ENCODE results near the gene JAZF1. TPM values are rescaled to one million over a fixed set of nuclear protein-coding genes. Genes with fewer than 3 reads are reported as not detected.

Gene JAZF1
- total and polyA plus RNA-seq, 2 donors (not counting 1 experiment from before 2014, with no cell fraction given): 14.0 to 38.6 TPM

DNA sequence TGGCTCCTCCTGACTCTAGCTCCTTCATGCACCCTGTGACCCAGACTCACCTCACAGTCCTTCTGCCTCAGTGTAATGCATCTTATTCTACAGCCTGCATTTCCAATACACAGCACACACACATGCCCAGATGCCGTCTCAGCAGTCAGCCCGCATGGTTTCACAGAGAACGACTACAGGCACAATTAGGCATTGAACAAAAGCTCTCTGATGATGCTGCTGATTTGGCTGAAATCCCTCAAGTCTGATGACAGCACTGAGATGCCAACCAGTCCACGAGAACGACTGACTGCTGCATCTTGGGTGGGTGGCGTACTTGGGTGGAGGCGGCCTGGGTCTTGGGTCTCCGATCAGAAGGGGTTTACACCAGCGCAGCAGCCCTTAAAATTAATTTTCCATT, 240.3 kb downstream of the JAZF1 start:
- Mint-ChIP-seq H3K4me1 (no peaks in the 10 kb centered on the region), H3K27me3 (no peaks in the 10 kb centered on the region), H3K9me3 (ENCODE audit: insufficient read depth) (no peaks in the 10 kb centered on the region), H3K27ac (no peak overlapping the region), H3K4me3 (no peak overlapping the region)
- Histone ChIP-seq H3K79me2 (ENCODE audit: control insufficient read depth, insufficient read depth, low read length) (peaks cover 40% of the 10 kb centered on the region), H3K4me1 (ENCODE audit: control insufficient read depth in 2 of 2, insufficient read depth in 2 of 2, low read length in 2 of 2) (no peaks in the 10 kb centered on the region), H4K20me1 (ENCODE audit: control insufficient read depth, insufficient read depth, low read length, poor library complexity, severe bottlenecking) (peaks cover 79% of the 10 kb centered on the region), H2AFZ (ENCODE audit: insufficient read depth, low read depth, low read length, poor library complexity, severe bottlenecking) (no peak overlapping the region), H3K36me3 (replicated peaks in 1 of 2; ENCODE audit: control extremely low read depth in 1 of 2, control insufficient read depth in 1 of 2, extremely low read depth in 1 of 2, insufficient read depth in 2 of 2, low read length in 1 of 2) (peaks cover 4 to 13% of the 10 kb centered on the region in 2 experiments), H3K27me3 (replicated peaks in 1 of 4; ENCODE audit: control extremely low read depth in 1 of 4, control insufficient read depth in 3 of 4, insufficient read depth in 4 of 4, low read length in 3 of 4) (no peaks in the 10 kb centered on the region), H3K4me2 (replicated peaks; ENCODE audit: low read depth, low read length, poor library complexity, severe bottlenecking) (no peak overlapping the region), H3K9me3 (ENCODE audit: control extremely low read depth in 1 of 3, control insufficient read depth in 2 of 3, insufficient read depth in 1 of 3, low read length in 2 of 3) (peaks cover 0 to 3% (median 0%) of the 10 kb centered on the region in 3 donors), H3K27ac (ENCODE audit: low read length in 2 of 2) (no peak overlapping the region), H3K4me3 (ENCODE audit: control extremely low read depth in 1 of 5, extremely low read depth in 1 of 5, insufficient read depth in 1 of 5, low read depth in 2 of 5, low read length in 4 of 5) (no peak overlapping the region), H3K9ac (ENCODE audit: low read length) (no peak overlapping the region)
- CTCF ChIA-PET: no interaction called here
- ATAC-seq (ENCODE audit: low read depth) (no peak), DNase-seq (no peak)
- 86% methylated on average over 8 of the region's 9 CpGs for WGBS (ENCODE audit: insufficient coverage)
- no peak for TF ChIP-seq EZH2 (IDR thresholded peaks at IDR 0.05; ENCODE audit: borderline replicate concordance, insufficient read depth, low read depth, low read length, poor library complexity, severe bottlenecking)
- TF ChIP-seq, protein P1, sequence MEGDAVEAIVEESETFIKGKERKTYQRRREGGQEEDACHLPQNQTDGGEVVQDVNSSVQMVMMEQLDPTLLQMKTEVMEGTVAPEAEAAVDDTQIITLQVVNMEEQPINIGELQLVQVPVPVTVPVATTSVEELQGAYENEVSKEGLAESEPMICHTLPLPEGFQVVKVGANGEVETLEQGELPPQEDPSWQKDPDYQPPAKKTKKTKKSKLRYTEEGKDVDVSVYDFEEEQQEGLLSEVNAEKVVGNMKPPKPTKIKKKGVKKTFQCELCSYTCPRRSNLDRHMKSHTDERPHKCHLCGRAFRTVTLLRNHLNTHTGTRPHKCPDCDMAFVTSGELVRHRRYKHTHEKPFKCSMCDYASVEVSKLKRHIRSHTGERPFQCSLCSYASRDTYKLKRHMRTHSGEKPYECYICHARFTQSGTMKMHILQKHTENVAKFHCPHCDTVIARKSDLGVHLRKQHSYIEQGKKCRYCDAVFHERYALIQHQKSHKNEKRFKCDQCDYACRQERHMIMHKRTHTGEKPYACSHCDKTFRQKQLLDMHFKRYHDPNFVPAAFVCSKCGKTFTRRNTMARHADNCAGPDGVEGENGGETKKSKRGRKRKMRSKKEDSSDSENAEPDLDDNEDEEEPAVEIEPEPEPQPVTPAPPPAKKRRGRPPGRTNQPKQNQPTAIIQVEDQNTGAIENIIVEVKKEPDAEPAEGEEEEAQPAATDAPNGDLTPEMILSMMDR (IDR thresholded peaks at IDR 0.05): no peak
- POLR2A ChIA-PET: no interaction called here
- intact Hi-C loops (cut with micrococcal nuclease): no loop called here

DNA sequence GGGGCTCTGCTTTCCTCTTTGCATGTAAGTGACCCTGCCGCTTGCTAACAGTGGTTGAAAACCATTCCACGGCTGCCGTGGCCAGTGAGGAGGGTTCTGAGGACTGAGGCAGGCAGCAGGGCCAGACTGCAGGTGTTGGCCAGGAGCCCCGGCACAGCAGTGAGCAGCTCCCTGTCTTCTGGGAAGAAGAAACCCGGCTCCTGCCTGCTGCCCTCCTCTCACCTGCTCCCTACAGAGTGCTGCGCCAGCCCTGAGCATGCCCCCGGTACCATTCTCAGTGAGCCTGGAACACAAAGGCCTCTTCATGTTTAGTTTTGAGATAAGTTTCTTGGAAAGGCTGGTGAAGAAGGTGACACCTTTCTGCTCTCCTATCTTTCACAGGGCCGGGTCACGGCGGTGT, 240.7 kb downstream of the JAZF1 start:
- ATAC-seq (ENCODE audit: low read depth): no peak
- no peaks in the 10 kb centered on the region for H3K27me3 ChIP-seq (replicated peaks in 1 of 4; ENCODE audit: control extremely low read depth in 1 of 4, control insufficient read depth in 3 of 4, insufficient read depth in 4 of 4, low read length in 3 of 4)
- ChIA-PET CTCF (no interaction called here), POLR2A (no interaction called here)
- no peak overlapping the region for H3K4me2 ChIP-seq (replicated peaks; ENCODE audit: low read depth, low read length, poor library complexity, severe bottlenecking)
- WGBS (ENCODE audit: insufficient coverage): 97% methylated on average over 4 of the region's 10 CpGs
- no peak overlapping the region for H3K27ac Mint-ChIP-seq
- H3K9me3 ChIP-seq (ENCODE audit: control extremely low read depth in 1 of 3, control insufficient read depth in 2 of 3, insufficient read depth in 1 of 3, low read length in 2 of 3): peaks cover 0 to 3% (median 0%) of the 10 kb centered on the region in 3 donors
- peaks cover 40% of the 10 kb centered on the region for H3K79me2 ChIP-seq (ENCODE audit: control insufficient read depth, insufficient read depth, low read length)
- no peak overlapping the region for H2AFZ ChIP-seq (ENCODE audit: insufficient read depth, low read depth, low read length, poor library complexity, severe bottlenecking)
- no peak overlapping the region for H3K27ac ChIP-seq (ENCODE audit: low read length in 2 of 2)
- peaks cover 77% of the 10 kb centered on the region for H4K20me1 ChIP-seq (ENCODE audit: control insufficient read depth, insufficient read depth, low read length, poor library complexity, severe bottlenecking)
- H3K4me1 Mint-ChIP-seq: no peaks in the 10 kb centered on the region
- no peaks in the 10 kb centered on the region for H3K4me1 ChIP-seq (ENCODE audit: control insufficient read depth in 2 of 2, insufficient read depth in 2 of 2, low read length in 2 of 2)
- intact Hi-C loops (cut with micrococcal nuclease): no loop called here
- peaks cover 4 to 11% of the 10 kb centered on the region in 2 experiments for H3K36me3 ChIP-seq (replicated peaks in 1 of 2; ENCODE audit: control extremely low read depth in 1 of 2, control insufficient read depth in 1 of 2, extremely low read depth in 1 of 2, insufficient read depth in 2 of 2, low read length in 1 of 2)
- DNase-seq: no peak
- no peak for TF ChIP-seq EZH2 (IDR thresholded peaks at IDR 0.05; ENCODE audit: borderline replicate concordance, insufficient read depth, low read depth, low read length, poor library complexity, severe bottlenecking)
- TF ChIP-seq, protein P1 (IDR thresholded peaks at IDR 0.05): no peak
- no peaks in the 10 kb centered on the region for H3K27me3 Mint-ChIP-seq
- H3K4me3 Mint-ChIP-seq: no peak overlapping the region
- no peaks in the 10 kb centered on the region for H3K9me3 Mint-ChIP-seq (ENCODE audit: insufficient read depth)
- H3K4me3 ChIP-seq (ENCODE audit: control extremely low read depth in 1 of 5, extremely low read depth in 1 of 5, insufficient read depth in 1 of 5, low read depth in 2 of 5, low read length in 4 of 5): no peak overlapping the region
- no peak overlapping the region for H3K9ac ChIP-seq (ENCODE audit: low read length)

Data from B cell (primary cell).